ENCODE data around the gene ACP4. TPM values are rescaled to one million over a fixed set of nuclear protein-coding genes. Genes with fewer than 3 reads are reported as not detected.

ACP4 gene
- total RNA-seq, 4 donors from 2014 or later, result not detected

GRCh38 chr19:50835103-50835784, 45.0 kb downstream of the ACP4 start:
- Histone ChIP-seq H3K4me1 (peaks cover 0 to 9% of the 10 kb centered on the region in 2 donors), H3K4me3 (peak overlapping the region in 1 of 2 donors; percentile 23), H3K27ac (no peak overlapping the region), H3K27me3 (peaks cover 0 to 9% of the 10 kb centered on the region in 2 donors), H3K9me3 (no peaks in the 10 kb centered on the region), H3K36me3 (no peaks in the 10 kb centered on the region)
- TF ChIP-seq CTCF (IDR thresholded peaks at IDR 0.05), result no peak
- no peak for TF ChIP-seq POLR2A (IDR thresholded peaks at IDR 0.05)
- DNase-seq, result no peak
- intact Hi-C loops (cut with DNase I; ENCODE audit: low total_unique reads), result no loop called here

DNA sequence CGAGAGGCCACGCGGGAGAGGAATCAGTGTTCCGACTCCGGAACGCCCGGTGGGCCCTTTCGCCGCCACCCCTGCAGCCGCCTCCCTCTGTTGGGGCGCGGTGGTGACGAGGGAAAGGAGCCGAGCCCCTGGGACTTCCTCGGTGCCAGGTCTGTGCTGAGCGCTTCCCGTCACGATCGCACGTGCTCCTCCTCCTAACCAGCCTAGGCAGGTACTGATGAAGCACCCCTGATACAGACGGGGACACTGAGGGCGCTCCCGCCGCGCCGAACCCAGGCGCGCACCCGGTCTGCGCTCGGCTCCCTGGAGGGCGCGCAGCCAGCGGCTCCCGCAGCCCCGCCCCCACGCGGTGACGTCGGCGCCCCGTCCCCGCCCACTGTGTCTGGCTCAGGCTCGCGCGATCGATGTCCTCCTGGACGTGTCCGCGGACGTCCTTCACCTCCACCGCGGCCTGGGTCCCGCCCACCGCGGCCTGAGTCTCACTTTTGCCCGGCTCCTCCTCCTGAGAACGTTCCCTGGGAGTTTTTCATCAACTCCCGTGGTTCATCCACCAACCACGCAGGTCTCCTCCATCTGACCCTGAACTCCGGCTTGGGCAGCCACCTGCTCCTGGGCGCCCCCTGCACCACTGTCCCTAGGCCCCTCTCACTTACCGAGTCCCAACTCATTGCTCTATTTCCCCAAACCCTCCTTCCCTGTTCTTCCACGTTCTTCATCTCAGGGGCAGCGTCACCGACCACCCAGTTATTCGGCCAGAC, 45.7 kb downstream of the ACP4 start:
- H3K9me3 ChIP-seq, result no peaks in the 10 kb centered on the region
- peaks cover 0 to 9% of the 10 kb centered on the region in 2 donors for H3K27me3 ChIP-seq
- intact Hi-C loops (cut with DNase I; ENCODE audit: low total_unique reads), result no loop called here
- H3K36me3 ChIP-seq, result no peaks in the 10 kb centered on the region
- peak overlapping the region in 1 of 2 donors; percentile 23 for H3K4me3 ChIP-seq
- DNase-seq, result peak in 1 of 2 donors; percentile 29
- H3K4me1 ChIP-seq, result peaks cover 0 to 9% of the 10 kb centered on the region in 2 donors
- H3K27ac ChIP-seq, result no peak overlapping the region
- no peak for TF ChIP-seq CTCF (IDR thresholded peaks at IDR 0.05)
- TF ChIP-seq POLR2A (IDR thresholded peaks at IDR 0.05), result peak in 1 of 2 donors; percentile 69

DNA sequence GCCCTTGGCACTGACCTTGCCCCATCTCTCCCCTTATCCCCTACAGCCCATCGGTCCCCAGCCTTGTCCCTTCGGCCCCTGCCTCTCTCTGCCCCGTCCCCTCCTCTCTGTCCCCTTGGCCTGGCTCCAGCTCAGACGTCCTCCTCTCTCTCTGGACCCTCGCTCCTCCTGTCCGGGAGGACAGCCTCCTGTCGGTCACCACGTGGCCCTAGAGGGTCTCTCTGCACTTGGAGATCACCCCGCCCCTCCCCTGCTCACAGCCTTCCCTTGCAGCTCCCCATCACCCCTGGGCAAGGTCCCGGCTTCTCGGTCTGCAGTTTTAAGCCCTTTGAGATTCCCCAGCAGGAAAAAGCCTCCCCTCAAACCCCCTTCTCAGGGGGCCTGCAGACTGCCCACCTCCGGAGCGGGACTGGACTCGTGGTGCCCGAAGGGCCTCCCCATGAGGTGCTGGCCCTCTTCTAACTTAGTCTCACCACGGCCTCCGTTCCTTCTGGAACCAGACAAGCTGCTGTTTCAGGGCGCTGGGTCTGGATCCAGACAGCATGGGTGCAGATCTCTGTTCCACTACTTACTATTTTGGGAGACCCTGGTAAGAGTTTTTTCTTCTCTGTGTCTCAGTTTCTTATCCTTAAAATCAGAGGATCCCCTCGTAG, 46.5 kb downstream of the ACP4 start:
- H3K27ac ChIP-seq, result no peak overlapping the region
- intact Hi-C loops (cut with DNase I; ENCODE audit: low total_unique reads), result no loop called here
- no peak for DNase-seq

GRCh38 chr19:50837300-50837699, 47.1 kb downstream of the ACP4 start:
- DNase-seq, result no peak
- Histone ChIP-seq H3K4me3 (no peak overlapping the region), H3K27ac (no peak overlapping the region), H3K4me1 (peaks cover 0 to 9% of the 10 kb centered on the region in 2 donors), H3K27me3 (peaks cover 0 to 9% of the 10 kb centered on the region in 2 donors), H3K36me3 (no peaks in the 10 kb centered on the region), H3K9me3 (peaks cover 0 to under 1% of the 10 kb centered on the region in 2 donors)
- intact Hi-C loops (cut with DNase I; ENCODE audit: low total_unique reads), result no loop called here
- TF ChIP-seq POLR2A (IDR thresholded peaks at IDR 0.05) (no peak), CTCF (IDR thresholded peaks at IDR 0.05) (no peak)

More for the DNA sequence above, 46.5 kb downstream of the ACP4 start:
- no peaks in the 10 kb centered on the region for H3K9me3 ChIP-seq
- H3K27me3 ChIP-seq, result peaks cover 0 to 9% of the 10 kb centered on the region in 2 donors
- peaks cover 0 to 9% of the 10 kb centered on the region in 2 donors for H3K4me1 ChIP-seq
- no peak for TF ChIP-seq CTCF (IDR thresholded peaks at IDR 0.05)
- TF ChIP-seq POLR2A (IDR thresholded peaks at IDR 0.05), result no peak
- H3K4me3 ChIP-seq, result no peak overlapping the region
- no peaks in the 10 kb centered on the region for H3K36me3 ChIP-seq

All from uterus (tissue), 4 donors.